Non-pigmented ciliary epithelial cell (primary cell): ENCODE results near the gene CLEC17A.
"Not testable (repeated sequence)": the region's sequence is repeated elsewhere in the genome, so short reads cannot be mapped to it uniquely, and the experiment has no call there.

Experiments
- DNase-seq: peaks from one replicate; pipeline ENCODE4 v3.0.0-alpha.2; 2010; ENCODE audit warnings: low read depth

The CLEC17A gene

DNA sequence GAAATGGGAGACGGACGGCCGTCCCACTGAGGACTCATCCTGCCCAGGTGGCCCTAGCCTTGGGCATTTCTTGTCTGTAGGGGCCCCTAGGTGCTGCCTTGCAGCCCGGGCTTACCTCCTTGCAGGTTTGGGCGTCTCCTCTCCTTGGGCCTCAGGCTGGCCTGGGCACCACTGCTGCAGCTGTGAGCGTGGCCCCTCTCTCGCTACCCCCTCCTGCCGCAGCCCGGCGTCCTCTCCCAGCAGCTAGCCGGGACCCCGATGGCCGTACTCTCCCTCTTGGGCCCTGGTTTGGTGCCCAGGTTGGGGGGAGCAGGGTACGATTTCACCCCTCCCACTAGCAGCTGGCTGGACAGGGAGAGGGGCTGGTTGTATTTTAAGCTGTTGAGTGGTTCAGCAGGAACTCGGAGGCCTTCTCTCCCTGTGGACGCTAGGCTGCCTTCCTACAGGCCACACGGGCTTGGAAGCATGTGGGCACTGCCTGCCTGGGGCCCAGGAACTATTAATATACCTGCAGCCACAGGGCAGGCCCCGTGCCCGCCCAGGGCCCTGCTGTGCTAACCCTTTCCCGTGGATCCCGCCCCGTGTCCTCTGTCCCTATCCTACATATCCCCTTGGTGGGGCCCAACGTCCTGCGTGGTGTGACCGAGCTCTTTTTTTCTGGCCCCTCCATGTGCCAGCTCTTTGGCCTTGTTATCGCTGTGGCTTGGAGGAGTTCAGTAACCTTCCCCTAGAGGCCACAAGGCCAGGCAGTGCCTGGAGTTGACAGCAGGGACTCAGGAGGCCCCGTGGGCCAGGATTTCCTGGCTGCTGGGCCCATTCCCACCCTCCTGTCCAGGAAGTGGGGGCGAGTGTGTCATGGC is 22.7 kb upstream of the CLEC17A start:
- DNase-seq: no peak

DNA sequence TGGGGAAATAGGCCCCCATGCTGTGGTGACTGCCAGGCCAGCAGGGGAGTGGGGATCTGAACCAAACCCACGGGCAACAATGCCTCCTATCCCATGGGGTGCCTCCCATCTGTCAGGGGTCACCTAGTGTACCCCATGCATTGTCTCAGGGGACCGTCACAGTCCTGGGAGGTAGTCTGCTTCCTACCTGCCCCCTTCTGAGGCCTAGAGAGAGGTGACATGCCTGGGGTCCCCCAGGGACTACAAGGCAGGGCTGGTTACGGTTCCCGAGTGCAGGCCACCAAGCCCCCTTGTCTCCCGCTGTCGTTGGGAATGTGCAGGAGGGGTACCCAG is 22.1 kb upstream of the CLEC17A start:
- DNase-seq: no peak

GRCh38 chr19:14561249-14561648 is 21.6 kb upstream of the CLEC17A start:
- no peak for DNase-seq

DNA sequence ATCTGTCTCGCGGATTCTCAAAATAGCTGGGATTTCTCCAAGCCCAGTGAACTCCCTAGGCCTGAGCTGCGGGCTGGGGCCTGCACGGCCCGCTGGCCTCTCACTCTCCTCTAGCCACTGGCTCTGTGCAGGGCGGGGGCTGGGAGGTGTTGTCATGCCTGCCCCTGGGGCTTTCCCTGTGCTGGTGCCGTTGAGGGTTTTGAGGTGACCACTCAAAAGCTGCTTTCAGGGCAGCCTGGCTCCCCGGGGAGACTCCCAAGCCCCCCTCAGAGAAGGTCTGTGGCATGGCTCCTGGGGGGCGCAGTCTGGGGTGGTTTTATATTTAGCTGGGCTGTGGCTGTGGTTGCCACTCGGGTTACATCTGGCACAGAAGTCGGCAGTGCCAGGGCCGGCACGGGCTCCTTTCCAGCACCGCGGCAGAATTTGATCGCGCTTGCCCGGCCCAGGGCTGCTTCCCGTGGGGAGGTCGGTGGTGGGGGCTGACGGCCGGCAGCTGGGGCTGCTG is 21.0 kb upstream of the CLEC17A start:
- DNase-seq: no peak

GRCh38 chr19:14562660-14563589 is 20.0 kb upstream of the CLEC17A start:
- DNase-seq: no peak

DNA sequence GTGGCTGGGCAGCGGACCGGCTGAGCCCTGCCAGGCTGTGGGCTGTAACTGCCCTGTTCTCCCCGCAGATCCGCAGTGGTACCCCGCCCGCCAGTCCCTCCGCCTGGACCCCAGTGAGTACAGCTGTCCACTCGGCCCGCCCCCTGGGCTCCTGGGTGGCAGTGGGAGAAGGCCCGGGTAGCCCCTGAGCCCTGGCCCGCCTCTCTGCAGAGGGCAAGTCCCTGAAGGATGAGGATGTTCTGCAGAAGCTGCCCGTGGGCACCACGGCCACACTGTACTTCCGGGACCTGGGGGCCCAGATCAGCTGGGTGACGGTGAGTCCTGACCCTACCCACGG is 19.3 kb upstream of the CLEC17A start:
- DNase-seq: no peak

DNA sequence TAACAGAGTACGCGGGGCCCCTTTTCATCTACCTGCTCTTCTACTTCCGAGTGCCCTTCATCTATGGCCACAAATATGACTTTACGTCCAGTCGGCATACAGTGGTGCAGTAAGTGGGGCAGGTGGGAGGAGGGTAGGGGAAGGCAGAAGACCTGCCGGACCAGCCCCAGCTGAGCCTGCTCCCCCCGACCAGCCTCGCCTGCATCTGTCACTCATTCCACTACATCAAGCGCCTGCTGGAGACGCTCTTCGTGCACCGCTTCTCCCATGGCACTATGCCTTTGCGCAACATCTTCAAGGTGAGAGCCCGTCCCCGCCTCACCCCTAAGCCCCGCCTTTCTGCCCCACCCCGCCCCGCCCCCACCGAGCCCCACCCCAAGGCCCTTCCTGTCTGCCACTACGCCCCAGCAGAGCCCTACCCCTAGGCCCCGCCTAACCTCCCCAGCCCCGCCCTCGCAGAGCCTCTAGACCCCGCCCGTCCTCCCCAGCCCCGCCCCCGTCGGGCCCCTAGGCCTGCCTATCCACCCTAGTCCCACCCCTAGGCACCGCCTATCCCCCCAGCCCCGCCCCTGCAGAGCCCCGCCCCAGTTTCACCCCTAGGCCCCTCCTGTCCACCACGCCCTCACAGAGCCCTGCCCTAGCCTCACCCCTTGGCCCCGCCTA is 18.8 kb upstream of the CLEC17A start:
- DNase-seq: no peak

DNA sequence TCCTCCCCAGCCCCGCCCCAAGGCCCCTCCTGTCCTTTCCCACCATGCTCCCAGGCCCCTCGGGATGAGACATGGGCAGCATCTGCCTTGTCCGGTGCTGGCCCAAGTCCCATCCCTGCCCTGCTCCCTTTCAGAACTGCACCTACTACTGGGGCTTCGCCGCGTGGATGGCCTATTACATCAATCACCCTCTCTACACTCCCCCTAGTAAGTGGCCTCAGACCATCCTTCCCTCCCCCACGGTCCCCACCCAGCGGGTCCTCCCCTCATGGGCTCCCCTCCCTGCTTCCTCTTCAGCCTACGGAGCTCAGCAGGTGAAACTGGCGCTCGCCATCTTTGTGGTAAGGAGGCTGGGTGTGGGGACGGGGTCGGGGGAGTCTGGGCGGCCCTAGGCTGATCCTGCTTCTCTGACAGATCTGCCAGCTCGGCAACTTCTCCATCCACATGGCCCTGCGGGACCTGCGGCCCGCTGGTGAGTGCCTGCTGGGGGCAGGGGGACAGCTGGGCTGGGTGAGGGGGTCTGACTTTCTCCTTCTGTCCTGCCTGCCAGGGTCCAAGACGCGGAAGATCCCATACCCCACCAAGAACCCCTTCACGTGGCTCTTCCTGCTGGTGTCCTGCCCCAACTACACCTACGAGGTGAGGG is 18.1 kb upstream of the CLEC17A start:
- DNase-seq: not testable (repeated sequence)

DNA sequence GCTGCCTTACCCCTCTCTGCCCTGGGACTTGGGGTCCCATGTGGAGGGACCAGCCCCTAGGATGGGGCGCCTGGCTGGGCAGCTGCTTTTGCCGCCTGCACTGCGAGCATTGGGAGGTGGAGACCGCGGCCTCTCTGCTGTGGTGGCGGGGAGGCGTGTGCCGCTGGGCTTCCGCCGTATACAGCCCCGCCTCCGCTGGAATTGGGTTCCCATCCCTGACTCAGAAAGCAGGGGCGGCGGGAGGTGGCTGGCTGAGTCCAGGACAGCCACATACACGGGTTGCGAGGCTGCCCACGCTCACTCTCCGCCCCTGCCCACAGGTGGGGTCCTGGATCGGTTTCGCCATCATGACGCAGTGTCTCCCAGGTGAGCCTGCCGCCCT is 17.6 kb upstream of the CLEC17A start:
- no peak for DNase-seq

DNA sequence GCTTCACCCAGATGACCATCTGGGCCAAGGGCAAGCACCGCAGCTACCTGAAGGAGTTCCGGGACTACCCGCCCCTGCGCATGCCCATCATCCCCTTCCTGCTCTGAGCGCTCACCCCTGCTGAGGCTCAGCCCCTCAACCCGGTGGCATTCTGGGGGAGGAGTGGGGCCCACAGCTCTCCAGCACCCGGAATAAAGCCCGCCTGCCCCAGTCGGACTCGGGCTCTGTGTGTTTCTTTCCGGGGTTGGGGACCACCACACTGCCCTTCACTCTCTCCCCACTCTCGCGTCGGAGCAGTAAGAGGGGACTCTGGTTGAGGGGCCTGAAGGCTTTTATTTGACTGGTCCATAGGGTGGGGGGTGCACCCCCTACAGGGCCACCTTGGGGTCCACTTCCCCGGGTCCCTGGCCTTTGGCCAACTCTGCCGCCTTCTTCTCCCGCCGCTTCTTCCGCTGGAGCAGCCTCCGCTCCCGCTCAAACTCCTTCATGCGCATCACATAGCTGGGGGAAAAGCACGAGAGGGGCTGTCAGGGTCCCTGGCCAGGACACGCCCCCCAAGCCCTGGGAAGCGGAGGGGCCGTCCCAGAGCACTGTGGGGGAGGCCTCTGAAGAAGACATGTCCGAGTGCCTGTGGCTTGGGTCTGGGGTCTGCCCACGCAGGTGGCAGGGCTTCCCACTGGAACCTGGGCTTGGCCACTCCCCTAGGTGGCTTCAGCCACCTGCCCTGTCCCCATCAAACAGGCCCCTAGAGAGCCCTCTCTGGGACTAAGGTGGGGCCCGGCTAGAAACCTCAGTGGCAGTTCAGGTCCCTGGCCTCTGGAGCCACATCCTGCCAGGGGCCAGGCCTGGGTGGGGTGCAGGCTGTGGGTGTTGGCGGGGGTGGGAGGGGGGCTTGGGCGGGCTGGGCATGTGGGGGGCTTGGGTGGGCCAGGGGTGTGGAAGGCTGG is 16.8 kb upstream of the CLEC17A start:
- no peak for DNase-seq

DNA sequence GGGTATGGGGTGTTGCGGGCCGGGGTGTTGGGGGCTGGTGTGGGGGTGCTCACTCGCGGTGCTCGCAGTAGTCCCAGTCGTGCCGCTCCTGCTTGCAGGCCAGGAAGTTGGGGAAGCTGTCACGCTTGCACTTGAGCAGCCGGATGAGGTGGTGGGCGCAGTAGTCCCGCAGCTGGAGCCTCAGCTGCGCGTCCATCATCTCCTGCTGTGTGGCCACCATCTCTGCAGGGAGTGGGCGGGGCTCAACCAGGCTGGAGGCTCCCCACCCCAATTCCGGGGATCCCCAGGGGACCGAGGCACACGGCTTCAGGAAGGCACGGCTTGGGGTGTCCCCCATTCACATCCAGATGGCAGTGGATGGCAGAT is 16.2 kb upstream of the CLEC17A start:
- DNase-seq: no peak

DNA sequence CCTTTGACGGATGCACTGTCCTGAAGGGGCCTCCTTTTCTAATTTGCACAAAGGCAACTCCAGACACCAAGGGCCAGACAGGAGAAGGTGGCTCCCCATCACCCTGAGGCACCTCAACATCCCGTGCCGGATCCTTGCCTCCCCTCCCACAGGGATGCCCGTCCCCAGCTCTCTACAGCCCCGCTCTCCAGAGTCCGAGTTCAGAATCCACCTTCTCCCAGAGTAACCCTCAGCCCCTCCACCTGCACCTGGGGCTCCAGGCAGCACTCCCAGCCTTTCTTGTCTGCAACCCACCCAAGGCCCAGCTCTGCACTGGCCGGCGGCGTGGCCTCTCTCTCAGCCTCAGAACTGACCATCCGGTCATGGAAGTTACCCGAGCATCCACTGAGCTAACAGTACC is 15.8 kb upstream of the CLEC17A start:
- DNase-seq: no peak

GRCh38 chr19:14570864-14571527 is 11.9 kb upstream of the CLEC17A start:
- DNase-seq: no peak

- peak; percentile 83 for DNase-seq
Observed at GRCh38 chr19:14571695-14572490, 11.0 kb upstream of the CLEC17A start, which contains the start of gene NDUFB7. TSS of gene NDUFB7 (minus strand) at chr19:14572066. CDS start at chr19:14572000, 66 bp downstream.

DNA sequence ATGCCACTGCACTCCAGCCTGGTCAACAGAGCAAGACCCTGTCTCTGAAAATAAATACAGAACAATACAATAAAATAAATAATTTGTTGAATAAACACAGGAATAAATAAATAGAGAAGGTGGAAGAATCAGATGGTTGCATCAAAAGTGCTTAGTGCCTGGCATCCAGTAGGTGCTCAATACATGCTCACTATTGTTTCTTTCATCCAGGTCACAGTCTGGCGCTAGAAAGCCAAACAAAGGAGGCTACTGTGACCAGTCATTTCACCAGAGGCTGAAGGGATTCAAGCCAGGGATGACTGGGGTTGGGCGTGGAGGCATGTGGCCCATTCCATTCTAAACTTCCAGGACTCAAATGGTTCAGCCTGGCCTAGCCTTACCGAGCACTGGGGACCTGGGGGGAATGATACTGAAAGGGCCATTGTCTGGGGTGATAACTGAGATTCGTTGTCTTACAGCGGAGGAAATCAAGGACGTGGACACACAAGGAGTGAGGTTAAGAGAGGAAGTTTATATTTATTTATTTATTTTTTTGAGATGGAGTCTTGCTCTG is 7.4 kb upstream of the CLEC17A start:
- no peak for DNase-seq

- no peak for DNase-seq
Observed at GRCh38 chr19:14576363-14576762, 6.5 kb upstream of the CLEC17A start.

- DNase-seq: no peak
Observed at GRCh38 chr19:14577264-14577663, 5.6 kb upstream of the CLEC17A start.

- DNase-seq: no peak
Observed at GRCh38 chr19:14577885-14578427, 4.9 kb upstream of the CLEC17A start.
